Osteoblast (primary cell): ENCODE results near the gene NAA35. TPM values are rescaled to one million over a fixed set of nuclear protein-coding genes. Genes with fewer than 3 reads are reported as not detected.

Experiments used
- DNase-seq: peaks from one replicate; pipeline ENCODE4 v3.0.0; 2011; ENCODE audit warnings: low spot score, mixed read lengths; ENCODE audit not compliant: insufficient read length; ENCODE audit errors: missing footprints
- H2AFZ ChIP-seq: 2 replicates; pipeline ENCODE4 v1.6.0; 2011; ENCODE audit warnings: mild to moderate bottlenecking, low read length
- H3K27ac ChIP-seq: 2 replicates; pipeline ENCODE4 v1.5.1; 2011; ENCODE audit warnings: mild to moderate bottlenecking, low read depth, low read length, moderate library complexity
- H3K27me3 ChIP-seq: 2 replicates; pipeline ENCODE4 v1.6.0; 2012; ENCODE audit warnings: mild to moderate bottlenecking, control low read depth, inconsistent platforms, low read length, moderate library complexity; ENCODE audit not compliant: insufficient read depth
- H3K36me3 ChIP-seq: 2 replicates; pipeline ENCODE4 v1.5.1; 2011; ENCODE audit warnings: mild to moderate bottlenecking, low read length, control low read depth, moderate library complexity; ENCODE audit not compliant: insufficient read depth
- H3K4me1 ChIP-seq: 2 replicates; pipeline ENCODE4 v1.5.1; 2011; ENCODE audit warnings: mild to moderate bottlenecking, low read length, control low read depth, moderate library complexity; ENCODE audit not compliant: insufficient read depth
- H3K4me2 ChIP-seq: 2 replicates; pipeline ENCODE4 v1.6.0; 2011; ENCODE audit warnings: mild to moderate bottlenecking, low read length; ENCODE audit not compliant: insufficient read depth
- H3K4me3 ChIP-seq: fragments of 200-600 bp; sonication (generic); 3 replicates; pipeline ENCODE4 v1.5.1; 2012; ENCODE audit warnings: mild to moderate bottlenecking, low read length, inconsistent platforms; ENCODE audit not compliant: insufficient read depth
- H3K79me2 ChIP-seq: 2 replicates; pipeline ENCODE4 v1.6.0; 2012; ENCODE audit warnings: mild to moderate bottlenecking, low read length, control low read depth, inconsistent platforms; ENCODE audit not compliant: insufficient read depth
- H3K9me3 ChIP-seq: 2 replicates; pipeline ENCODE4 v1.5.1; 2011; ENCODE audit warnings: low read depth, low read length, control low read depth
- H4K20me1 ChIP-seq: 2 replicates; pipeline ENCODE4 v1.6.0; 2012; ENCODE audit warnings: mild to moderate bottlenecking, low read length, control low read depth; ENCODE audit not compliant: insufficient read depth
- total RNA-seq: library from RNA; depleted of rRNA; stranded (reverse); fragments of >200 nt; gene quantifications from 2 replicates; pipeline ENCODE4 v1.2.3, GENCODE V29; 2012
- TF ChIP-seq, protein P1 (sequence below): IDR thresholded peaks from 2 replicates; pipeline ENCODE4 v1.5.1; 2011; ENCODE audit warnings: mild to moderate bottlenecking, low read depth, low read length, moderate library complexity; ENCODE audit errors: extremely low read depth

Gene NAA35
- total RNA-seq, 1 donor, result 23.5 TPM

DNA sequence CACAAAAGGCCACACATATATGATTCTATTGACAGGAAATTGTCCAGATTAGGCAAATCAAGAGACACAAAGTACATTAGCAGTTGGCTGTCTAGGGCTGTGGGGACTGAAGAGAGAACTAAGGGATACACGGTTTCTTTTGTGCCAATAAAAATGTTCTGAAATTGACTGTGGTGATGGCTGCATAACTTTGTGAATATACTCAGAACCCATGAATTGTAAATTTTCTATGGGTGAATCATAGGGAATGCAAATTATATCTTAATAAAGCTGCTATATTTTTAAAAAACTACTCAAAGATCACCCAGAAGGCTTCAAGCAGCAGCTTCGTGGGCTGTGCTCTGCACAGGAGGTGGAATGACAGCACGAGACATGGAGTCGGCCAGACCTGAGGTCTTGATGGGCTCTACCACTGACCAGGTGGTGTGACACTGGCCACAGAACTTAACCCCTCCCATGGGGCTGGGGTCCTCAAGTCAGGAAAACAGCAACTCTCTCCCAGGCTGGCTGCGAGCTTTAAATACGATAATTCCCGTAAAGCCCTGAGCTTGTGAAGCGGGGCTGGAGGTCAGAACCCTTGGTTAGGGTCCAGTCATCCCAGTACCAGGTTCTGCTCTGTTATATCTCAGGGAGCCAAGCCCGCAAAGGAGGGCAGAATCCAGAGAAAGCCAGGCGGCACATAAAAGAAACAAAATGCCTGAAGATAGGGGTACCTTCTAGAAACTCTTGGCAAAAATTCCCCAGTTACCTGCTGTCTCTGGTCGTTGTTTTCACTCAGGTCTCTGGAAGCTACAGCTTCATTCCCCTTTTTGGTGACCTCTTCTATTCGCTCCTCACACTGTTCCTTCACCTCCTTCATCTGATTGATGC is 99.3 kb downstream of the NAA35 start:
- H3K9me3 ChIP-seq, result no peaks in the 10 kb centered on the region

DNA sequence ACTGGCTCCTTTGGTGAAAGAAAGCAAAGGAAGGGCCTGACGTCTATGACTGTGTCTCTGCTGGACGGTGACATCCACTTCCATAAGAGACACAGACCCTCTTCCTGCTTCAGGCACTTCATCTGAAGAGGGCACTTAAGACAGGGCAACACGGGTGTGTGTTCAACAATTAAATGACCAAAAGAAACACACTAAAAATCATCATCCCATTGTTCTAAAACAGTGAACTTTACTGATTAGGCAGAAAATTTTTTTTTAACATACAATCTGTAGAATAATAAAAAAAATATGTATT is 99.9 kb downstream of the NAA35 start:
- no peak for DNase-seq
- Histone ChIP-seq H3K36me3 (no peaks in the 10 kb centered on the region), H3K27ac (peak overlapping the region; percentile 39), H3K4me2 (peak overlapping the region; percentile 78), H4K20me1 (no peaks in the 10 kb centered on the region), H2AFZ (no peak overlapping the region), H3K27me3 (no peaks in the 10 kb centered on the region), H3K9me3 (no peaks in the 10 kb centered on the region), H3K4me3 (no peak overlapping the region), H3K79me2 (no peaks in the 10 kb centered on the region), H3K4me1 (peaks cover 27% of the 10 kb centered on the region)
- TF ChIP-seq, protein P1, sequence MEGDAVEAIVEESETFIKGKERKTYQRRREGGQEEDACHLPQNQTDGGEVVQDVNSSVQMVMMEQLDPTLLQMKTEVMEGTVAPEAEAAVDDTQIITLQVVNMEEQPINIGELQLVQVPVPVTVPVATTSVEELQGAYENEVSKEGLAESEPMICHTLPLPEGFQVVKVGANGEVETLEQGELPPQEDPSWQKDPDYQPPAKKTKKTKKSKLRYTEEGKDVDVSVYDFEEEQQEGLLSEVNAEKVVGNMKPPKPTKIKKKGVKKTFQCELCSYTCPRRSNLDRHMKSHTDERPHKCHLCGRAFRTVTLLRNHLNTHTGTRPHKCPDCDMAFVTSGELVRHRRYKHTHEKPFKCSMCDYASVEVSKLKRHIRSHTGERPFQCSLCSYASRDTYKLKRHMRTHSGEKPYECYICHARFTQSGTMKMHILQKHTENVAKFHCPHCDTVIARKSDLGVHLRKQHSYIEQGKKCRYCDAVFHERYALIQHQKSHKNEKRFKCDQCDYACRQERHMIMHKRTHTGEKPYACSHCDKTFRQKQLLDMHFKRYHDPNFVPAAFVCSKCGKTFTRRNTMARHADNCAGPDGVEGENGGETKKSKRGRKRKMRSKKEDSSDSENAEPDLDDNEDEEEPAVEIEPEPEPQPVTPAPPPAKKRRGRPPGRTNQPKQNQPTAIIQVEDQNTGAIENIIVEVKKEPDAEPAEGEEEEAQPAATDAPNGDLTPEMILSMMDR, result no peak

More for the DNA sequence above, 99.3 kb downstream of the NAA35 start:
- Histone ChIP-seq H3K4me3 (no peak overlapping the region), H3K4me1 (peaks cover 27% of the 10 kb centered on the region), H2AFZ (no peak overlapping the region), H4K20me1 (no peaks in the 10 kb centered on the region), H3K27me3 (no peaks in the 10 kb centered on the region), H3K4me2 (peak overlapping the region; percentile 34), H3K79me2 (no peaks in the 10 kb centered on the region), H3K27ac (peak overlapping the region; percentile 66), H3K36me3 (no peaks in the 10 kb centered on the region)
- TF ChIP-seq, protein P1, result no peak
- DNase-seq, result no peak

DNA sequence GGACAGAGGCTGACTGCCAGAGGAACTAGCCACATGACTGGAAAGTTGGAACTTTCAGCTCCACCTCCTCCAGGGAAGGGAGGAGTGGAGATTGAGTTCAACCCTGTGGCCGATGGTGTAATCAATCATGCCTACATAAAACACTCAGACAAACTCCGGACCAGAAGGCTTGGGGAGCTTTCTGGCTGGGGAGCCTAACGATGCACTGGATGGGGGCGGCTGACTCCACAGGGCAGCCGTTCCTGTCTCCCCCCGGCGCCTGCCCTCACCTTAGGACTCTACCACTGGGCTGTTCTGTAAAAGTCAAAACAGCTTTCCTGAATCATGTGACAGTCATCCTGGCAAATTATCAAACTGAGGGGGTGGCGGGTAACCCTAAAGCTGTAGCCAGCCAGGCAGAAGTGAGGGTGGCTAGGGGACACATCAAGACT is 100.4 kb downstream of the NAA35 start:
- peak overlapping the region; percentile 28 for H2AFZ ChIP-seq
- peak overlapping the region; percentile 78 for H3K4me2 ChIP-seq
- peak overlapping the region; percentile 59 for H3K4me3 ChIP-seq
- DNase-seq, result peak; percentile 78
- no peaks in the 10 kb centered on the region for H3K27me3 ChIP-seq
- peaks cover 27% of the 10 kb centered on the region for H3K4me1 ChIP-seq
- peak overlapping the region; percentile 39 for H3K27ac ChIP-seq
- H3K36me3 ChIP-seq, result no peaks in the 10 kb centered on the region
- TF ChIP-seq, protein P1, result no peak
- no peaks in the 10 kb centered on the region for H3K9me3 ChIP-seq
- no peaks in the 10 kb centered on the region for H4K20me1 ChIP-seq
- H3K79me2 ChIP-seq, result no peaks in the 10 kb centered on the region

DNA sequence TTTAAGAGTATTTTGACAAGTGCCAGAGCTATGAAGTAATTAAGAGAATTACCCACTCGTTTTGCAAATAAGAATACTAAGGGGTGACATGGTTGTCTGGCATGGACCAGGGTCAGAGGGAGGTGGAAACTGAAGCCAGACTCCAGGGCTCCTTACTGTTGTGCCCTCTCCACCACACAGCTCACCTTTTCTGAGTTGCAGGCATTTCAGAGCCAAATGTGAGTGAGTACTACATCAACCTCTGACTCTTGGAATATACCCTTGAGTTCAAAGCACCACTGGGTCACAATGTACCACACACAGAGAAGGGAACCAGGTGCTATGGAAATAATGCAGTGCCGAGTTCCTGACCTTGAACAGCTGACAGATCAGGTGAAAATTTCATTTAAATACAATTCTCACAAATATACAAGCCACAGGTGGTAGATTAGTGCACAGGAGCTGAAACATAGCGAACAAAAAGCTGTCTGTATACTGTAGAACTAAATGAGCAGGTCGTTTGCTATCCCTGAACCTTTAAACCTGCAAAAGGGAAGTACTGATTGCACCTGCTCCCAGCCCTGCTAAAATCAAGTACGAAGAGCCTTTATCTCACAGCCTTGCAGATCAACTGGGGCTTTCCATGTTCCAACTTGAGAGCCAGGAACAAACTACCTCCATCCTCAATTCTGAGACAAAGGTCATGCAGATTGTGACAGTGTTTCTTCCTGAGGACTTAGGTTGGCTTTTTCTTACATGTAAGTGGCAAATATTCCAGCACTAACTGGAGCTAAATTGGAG is 101.4 kb downstream of the NAA35 start:
- TF ChIP-seq, protein P1, result no peak
- H3K4me3 ChIP-seq, result no peak overlapping the region
- no peak for DNase-seq
- no peaks in the 10 kb centered on the region for H3K36me3 ChIP-seq
- no peaks in the 10 kb centered on the region for H4K20me1 ChIP-seq
- peaks cover 27% of the 10 kb centered on the region for H3K4me1 ChIP-seq
- no peak overlapping the region for H3K4me2 ChIP-seq
- no peak overlapping the region for H2AFZ ChIP-seq
- H3K27ac ChIP-seq, result no peak overlapping the region
- H3K79me2 ChIP-seq, result no peaks in the 10 kb centered on the region
- H3K9me3 ChIP-seq, result no peaks in the 10 kb centered on the region
- H3K27me3 ChIP-seq, result no peaks in the 10 kb centered on the region
